ENCODE data around the gene NEK6. TPM values are rescaled to one million over a fixed set of nuclear protein-coding genes. Genes with fewer than 3 reads are reported as not detected.

The NEK6 gene
- total RNA-seq, 2 donors from 2014 or later, result 6.8 to 7.6 TPM

- no peaks in the 10 kb centered on the region for H3K27me3 Mint-ChIP-seq
- peaks cover 23% of the 10 kb centered on the region for H3K36me3 Mint-ChIP-seq (ENCODE audit: low read depth)
- ATAC-seq (replicated peaks), result no peak
- no peak overlapping the region for H3K4me3 Mint-ChIP-seq
- H3K4me1 Mint-ChIP-seq, result no peaks in the 10 kb centered on the region
- H3K27ac Mint-ChIP-seq, result no peak overlapping the region
- no peaks in the 10 kb centered on the region for H3K9me3 Mint-ChIP-seq
Observed at GRCh38 chr9:124346347-124347163, 88.8 kb downstream of the NEK6 start.

GRCh38 chr9:124347206-124347967, 89.6 kb downstream of the NEK6 start:
- Mint-ChIP-seq H3K9me3 (no peaks in the 10 kb centered on the region), H3K4me3 (no peak overlapping the region), H3K4me1 (no peaks in the 10 kb centered on the region), H3K27me3 (no peaks in the 10 kb centered on the region), H3K36me3 (ENCODE audit: low read depth) (peaks cover 31% of the 10 kb centered on the region), H3K27ac (no peak overlapping the region)
- ATAC-seq (replicated peaks), result no peak

GRCh38 chr9:124347968-124348358, 90.2 kb downstream of the NEK6 start:
- H3K36me3 Mint-ChIP-seq (ENCODE audit: low read depth), result peaks cover 37% of the 10 kb centered on the region
- no peak for ATAC-seq (replicated peaks)
- H3K4me3 Mint-ChIP-seq, result no peak overlapping the region
- no peaks in the 10 kb centered on the region for H3K9me3 Mint-ChIP-seq
- H3K27ac Mint-ChIP-seq, result no peak overlapping the region
- H3K27me3 Mint-ChIP-seq, result no peaks in the 10 kb centered on the region
- H3K4me1 Mint-ChIP-seq, result no peaks in the 10 kb centered on the region

- no peaks in the 10 kb centered on the region for H3K4me1 Mint-ChIP-seq
- H3K36me3 Mint-ChIP-seq (ENCODE audit: low read depth), result peaks cover 41% of the 10 kb centered on the region
- no peaks in the 10 kb centered on the region for H3K9me3 Mint-ChIP-seq
- no peak overlapping the region for H3K4me3 Mint-ChIP-seq
- ATAC-seq (replicated peaks), result no peak
- H3K27ac Mint-ChIP-seq, result no peak overlapping the region
- no peaks in the 10 kb centered on the region for H3K27me3 Mint-ChIP-seq
Observed at GRCh38 chr9:124348363-124348762, 90.6 kb downstream of the NEK6 start.

GRCh38 chr9:124348831-124349230, 91.1 kb downstream of the NEK6 start:
- Mint-ChIP-seq H3K27ac (no peak overlapping the region), H3K36me3 (ENCODE audit: low read depth) (peaks cover 46% of the 10 kb centered on the region), H3K27me3 (no peaks in the 10 kb centered on the region)

GRCh38 chr9:124349267-124349666, 91.5 kb downstream of the NEK6 start:
- Mint-ChIP-seq H3K27ac (no peak overlapping the region), H3K4me1 (no peaks in the 10 kb centered on the region), H3K4me3 (no peak overlapping the region), H3K9me3 (no peaks in the 10 kb centered on the region), H3K27me3 (no peaks in the 10 kb centered on the region), H3K36me3 (ENCODE audit: low read depth) (peaks cover 50% of the 10 kb centered on the region)
- ATAC-seq (replicated peaks), result no peak

More at GRCh38 chr9:124348831-124349230, 91.1 kb downstream of the NEK6 start:
- no peak overlapping the region for H3K4me3 Mint-ChIP-seq
- ATAC-seq (replicated peaks), result no peak
- no peaks in the 10 kb centered on the region for H3K4me1 Mint-ChIP-seq
- no peaks in the 10 kb centered on the region for H3K9me3 Mint-ChIP-seq

GRCh38 chr9:124349675-124350493, 92.1 kb downstream of the NEK6 start:
- no peak overlapping the region for H3K4me3 Mint-ChIP-seq
- no peaks in the 10 kb centered on the region for H3K27me3 Mint-ChIP-seq
- no peak overlapping the region for H3K27ac Mint-ChIP-seq
- no peak for ATAC-seq (replicated peaks)
- peaks cover 56% of the 10 kb centered on the region for H3K36me3 Mint-ChIP-seq (ENCODE audit: low read depth)
- H3K9me3 Mint-ChIP-seq, result no peaks in the 10 kb centered on the region
- no peaks in the 10 kb centered on the region for H3K4me1 Mint-ChIP-seq

- Mint-ChIP-seq H3K4me3 (no peak overlapping the region), H3K27me3 (no peaks in the 10 kb centered on the region), H3K36me3 (ENCODE audit: low read depth) (peaks cover 57% of the 10 kb centered on the region), H3K9me3 (no peaks in the 10 kb centered on the region), H3K27ac (no peak overlapping the region), H3K4me1 (no peaks in the 10 kb centered on the region)
- no peak for ATAC-seq (replicated peaks)
Observed at GRCh38 chr9:124350494-124351263, 92.9 kb downstream of the NEK6 start.

GRCh38 chr9:124351672-124352468, 94.1 kb downstream of the NEK6 start:
- no peaks in the 10 kb centered on the region for H3K27me3 Mint-ChIP-seq
- H3K4me1 Mint-ChIP-seq, result no peaks in the 10 kb centered on the region
- no peak overlapping the region for H3K27ac Mint-ChIP-seq
- peaks cover 69% of the 10 kb centered on the region for H3K36me3 Mint-ChIP-seq (ENCODE audit: low read depth)
- no peak overlapping the region for H3K4me3 Mint-ChIP-seq
- H3K9me3 Mint-ChIP-seq, result no peaks in the 10 kb centered on the region
- ATAC-seq (replicated peaks), result no peak

- Mint-ChIP-seq H3K9me3 (no peaks in the 10 kb centered on the region), H3K27ac (peak overlapping the region; percentile 30), H3K36me3 (ENCODE audit: low read depth) (peaks cover 77% of the 10 kb centered on the region), H3K4me1 (peaks cover 5% of the 10 kb centered on the region), H3K4me3 (no peak overlapping the region), H3K27me3 (no peaks in the 10 kb centered on the region)
- ATAC-seq (replicated peaks), result no peak
Observed at GRCh38 chr9:124352616-124353015, 94.9 kb downstream of the NEK6 start.

GRCh38 chr9:124353166-124353768, 95.5 kb downstream of the NEK6 start:
- no peak overlapping the region for H3K4me3 Mint-ChIP-seq
- H3K4me1 Mint-ChIP-seq, result peaks cover 6% of the 10 kb centered on the region
- no peaks in the 10 kb centered on the region for H3K27me3 Mint-ChIP-seq
- no peaks in the 10 kb centered on the region for H3K9me3 Mint-ChIP-seq
- H3K36me3 Mint-ChIP-seq (ENCODE audit: low read depth), result peaks cover 78% of the 10 kb centered on the region
- no peak for ATAC-seq (replicated peaks)
- peak overlapping the region; percentile 30 for H3K27ac Mint-ChIP-seq

- H3K9me3 Mint-ChIP-seq, result no peaks in the 10 kb centered on the region
- H3K4me3 Mint-ChIP-seq, result no peak overlapping the region
- peaks cover 74% of the 10 kb centered on the region for H3K36me3 Mint-ChIP-seq (ENCODE audit: low read depth)
- no peak for ATAC-seq (replicated peaks)
- H3K27me3 Mint-ChIP-seq, result no peaks in the 10 kb centered on the region
- peaks cover 10% of the 10 kb centered on the region for H3K4me1 Mint-ChIP-seq
- H3K27ac Mint-ChIP-seq, result peak overlapping the region; percentile 29
Observed at GRCh38 chr9:124353811-124354274, 96.1 kb downstream of the NEK6 start.
